ENCODE results near the gene LIG1. TPM values are rescaled to one million over a fixed set of nuclear protein-coding genes. Genes with fewer than 3 reads are reported as not detected.

LIG1 gene
- total RNA-seq, 2 experiments from 2014 or later: 172 to 279 TPM

- POLR2A ChIA-PET: no interaction called here
- Histone ChIP-seq H3K27ac (ENCODE audit: low read depth, low read length, poor library complexity, severe bottlenecking) (no peak overlapping the region), H3K79me2 (ENCODE audit: insufficient read depth, low read depth, low read length) (no peaks in the 10 kb centered on the region), H3K9me2 (ENCODE audit: insufficient read depth, low read length) (no peaks in the 10 kb centered on the region), H3K36me3 (ENCODE audit: insufficient read depth, low read length) (peaks cover 63% of the 10 kb centered on the region), H3K4me1 (ENCODE audit: insufficient read depth, low read length, poor library complexity, severe bottlenecking) (no peaks in the 10 kb centered on the region), H3K4me3 (ENCODE audit: low read depth, low read length, poor library complexity, severe bottlenecking) (no peak overlapping the region), H3K4me2 (ENCODE audit: low read length) (no peak overlapping the region), H4K20me1 (ENCODE audit: insufficient read depth, low read length) (no peaks in the 10 kb centered on the region), H3K9me3 (ENCODE audit: low read length) (no peaks in the 10 kb centered on the region), H2AFZ (ENCODE audit: low read length) (no peak overlapping the region)
- TF ChIP-seq CTCF (conservative IDR thresholded peaks at IDR 0.05; ENCODE audit: low read length) (no peak), EZH2phosphoT487 (IDR thresholded peaks at IDR 0.05; ENCODE audit: borderline replicate concordance, low read depth, low read length) (no peak)
- CTCF ChIA-PET (ENCODE audit: unreplicated experiment): no interaction called here
- DNase-seq (ENCODE audit: low spot score): no peak
- intact Hi-C loops (cut with micrococcal nuclease; ENCODE audit: unreplicated experiment): no loop called here
- BruUV-seq (replicated peaks): no TSS peak
These were observed 46.8 kb upstream of the LIG1 start for GRCh38 chr19:48216933-48217332.

- Histone ChIP-seq H4K20me1 (ENCODE audit: insufficient read depth, low read length) (no peaks in the 10 kb centered on the region), H3K79me2 (ENCODE audit: insufficient read depth, low read depth, low read length) (no peaks in the 10 kb centered on the region), H3K36me3 (ENCODE audit: insufficient read depth, low read length) (peaks cover 62% of the 10 kb centered on the region), H3K4me2 (ENCODE audit: low read length) (no peak overlapping the region), H2AFZ (ENCODE audit: low read length) (no peak overlapping the region), H3K9me3 (ENCODE audit: low read length) (no peaks in the 10 kb centered on the region), H3K27ac (ENCODE audit: low read depth, low read length, poor library complexity, severe bottlenecking) (no peak overlapping the region), H3K4me1 (ENCODE audit: insufficient read depth, low read length, poor library complexity, severe bottlenecking) (no peaks in the 10 kb centered on the region), H3K9me2 (ENCODE audit: insufficient read depth, low read length) (no peaks in the 10 kb centered on the region), H3K4me3 (ENCODE audit: low read depth, low read length, poor library complexity, severe bottlenecking) (no peak overlapping the region)
- BruUV-seq (replicated peaks): no TSS peak
- TF ChIP-seq CTCF (conservative IDR thresholded peaks at IDR 0.05; ENCODE audit: low read length): no peak
- no peak for TF ChIP-seq EZH2phosphoT487 (IDR thresholded peaks at IDR 0.05; ENCODE audit: borderline replicate concordance, low read depth, low read length)
- DNase-seq (ENCODE audit: low spot score): no peak
- CTCF ChIA-PET (ENCODE audit: unreplicated experiment): no interaction called here
- intact Hi-C loops (cut with micrococcal nuclease; ENCODE audit: unreplicated experiment): no loop called here
- POLR2A ChIA-PET: interaction anchor here (1.0 to 1.1 kb wide), 2 partner anchors 10 to 11 kb away, joined by 3 to 6 read pairs; no protein-coding TSS in a partner anchor
These were observed 43.8 kb upstream of the LIG1 start for GRCh38 chr19:48213959-48214358.

- no TSS peak for BruUV-seq (replicated peaks)
- POLR2A ChIA-PET: interaction anchor here (1.2 kb wide), 1 partner anchor 40 kb away, joined by 3 read pairs; no protein-coding TSS in a partner anchor
- Histone ChIP-seq H3K4me1 (ENCODE audit: insufficient read depth, low read length, poor library complexity, severe bottlenecking) (peaks cover 10% of the 10 kb centered on the region), H4K20me1 (ENCODE audit: insufficient read depth, low read length) (no peaks in the 10 kb centered on the region), H3K79me2 (ENCODE audit: insufficient read depth, low read depth, low read length) (peaks cover 7% of the 10 kb centered on the region; the same call in 1 of the 2 replicates), H3K4me2 (ENCODE audit: low read length) (no peak overlapping the region), H3K9me2 (ENCODE audit: insufficient read depth, low read length) (no peaks in the 10 kb centered on the region), H2AFZ (ENCODE audit: low read length) (no peak overlapping the region), H3K36me3 (ENCODE audit: insufficient read depth, low read length) (peaks cover 46% of the 10 kb centered on the region), H3K27ac (ENCODE audit: low read depth, low read length, poor library complexity, severe bottlenecking) (no peak overlapping the region), H3K4me3 (ENCODE audit: low read depth, low read length, poor library complexity, severe bottlenecking) (no peak overlapping the region), H3K9me3 (ENCODE audit: low read length) (no peaks in the 10 kb centered on the region)
- no peak for DNase-seq (ENCODE audit: low spot score)
- intact Hi-C loops (cut with micrococcal nuclease; ENCODE audit: unreplicated experiment): no loop called here
- CTCF ChIA-PET (ENCODE audit: unreplicated experiment): no interaction called here
- TF ChIP-seq CTCF (conservative IDR thresholded peaks at IDR 0.05; ENCODE audit: low read length) (no peak), EZH2phosphoT487 (IDR thresholded peaks at IDR 0.05; ENCODE audit: borderline replicate concordance, low read depth, low read length) (no peak)
These were observed 39.9 kb upstream of the LIG1 start for GRCh38 chr19:48210005-48210404.
